K562 (cell line): ENCODE results near the gene MACROD2. TPM values are rescaled to one million over a fixed set of nuclear protein-coding genes. Genes with fewer than 3 reads are reported as not detected.

Experiments
- E4F1 ChIP-seq: fragments of 250-450 bp; sonication (Bioruptor Pico); IDR thresholded peaks from 2 replicates; pipeline ENCODE4 v1.5.0; 2021; ENCODE audit warnings: mild to moderate bottlenecking, borderline replicate concordance
- FIP1L1 ChIP-seq: fragments of 200-400 bp; formaldehyde crosslinking; IDR thresholded peaks from 2 replicates; pipeline ENCODE4 v1.6.1; 2018; ENCODE audit warnings: mild to moderate bottlenecking, low read depth, low read length; ENCODE audit not compliant: poor library complexity, severe bottlenecking
- PBX2 ChIP-seq, 2 experiments: IDR thresholded peaks in 1 of 2; conservative IDR thresholded peaks in 1 of 2; 2 replicates each; pipeline ENCODE4 v1.6.1; 2016; ENCODE audit warnings: low read depth in 2 of 2, mild to moderate bottlenecking in 1 of 2, missing compliant biosample characterization in 1 of 2, missing genetic modification characterization in 1 of 2, moderate library complexity in 1 of 2
- POLR2AphosphoS2 ChIP-seq: IDR thresholded peaks from 2 replicates; pipeline ENCODE4 v1.6.1; 2012; ENCODE audit warnings: low read length, improper control_type of control experiment
- SMARCC2 ChIP-seq: fragments of 450-650 bp; IDR thresholded peaks from 2 replicates; pipeline ENCODE4 v1.6.1; 2017; ENCODE audit warnings: antibody characterized with exemption, moderate library complexity, mild to moderate bottlenecking, low read depth
- SNAPC5 ChIP-seq: fragments of 250-450 bp; sonication (Bioruptor Pico); IDR thresholded peaks from 2 replicates; pipeline ENCODE4 v1.8.0; 2021; ENCODE audit warnings: moderate library complexity, mild to moderate bottlenecking, inconsistent platforms
- SREBF1 ChIP-seq: fragments of 150-350 bp; IDR thresholded peaks from 2 replicates; pipeline ENCODE4 v1.6.1; 2014; ENCODE audit warnings: antibody characterized with exemption, low read depth, low read length, borderline replicate concordance
- USF2 ChIP-seq: sonication (generic); formaldehyde crosslinking; IDR thresholded peaks from 2 replicates; pipeline ENCODE4 v1.5.0; 2020; ENCODE audit warnings: missing genetic modification reagents
- ZBTB5 ChIP-seq: fragments of 450-650 bp; IDR thresholded peaks from 2 replicates; pipeline ENCODE4 v1.6.1; 2017; ENCODE audit warnings: antibody characterized with exemption
- ZNF311 ChIP-seq: fragments of 250-450 bp; sonication (Bioruptor Pico); IDR thresholded peaks from 2 replicates; pipeline ENCODE4 v1.4.0; 2020; ENCODE audit warnings: mild to moderate bottlenecking, moderate library complexity
- ZNF583 ChIP-seq: fragments of 250-450 bp; sonication (Bioruptor Pico); IDR thresholded peaks from 2 replicates; pipeline ENCODE4 v1.4.0; 2020
- ZNF695 ChIP-seq: fragments of 450-650 bp; formaldehyde crosslinking; IDR thresholded peaks from 2 replicates; pipeline ENCODE4 v1.4.0; 2020; ENCODE audit warnings: mild to moderate bottlenecking, moderate library complexity
- polyA plus RNA-seq, 8 experiments: library from polyadenylated mRNA; depleted of rRNA in 4 of 8; stranded (reverse) in 5 of 8; unstranded in 3 of 8; fragments of >200 nt; fragmentation: Nextera tagmentation in 2 of 8; fragmentation: Illumina TruSeq in 1 of 8; extraction: Ambion mirVana in 2 of 8; extraction: Trizol in 1 of 8; gene quantifications; 2 replicates each; pipeline versions ENCODE4 v1.2.1 to v1.2.3, GENCODE V29; 2011 to 2014; ENCODE audit warnings: inconsistent platforms in 1 of 8, missing spikeins in 1 of 8
- total RNA-seq, 7 experiments: library from RNA; depleted of rRNA in 6 of 7; stranded (reverse); fragments of >200 nt in 6 of 7; fragmentation: Illumina TruSeq in 2 of 7; extraction: Trizol in 2 of 7; gene quantifications; 2 replicates each; pipeline versions ENCODE4 v1.2.1 to v1.2.3, GENCODE V29; 2011 to 2021; ENCODE audit warnings: low replicate concordance in 1 of 7

MACROD2 gene
- total and polyA plus RNA-seq, 9 of the 15 experiments (the other 6 are each of a cell fraction or from before 2014, with no cell fraction given): not detected

GRCh38 chr20:14828459-14828858, 833.1 kb downstream of the MACROD2 start (continued):
- TF ChIP-seq SMARCC2: no peak
- no peak for TF ChIP-seq PBX2 (CRISPR knock-in tag; IDR thresholded peaks at IDR 0.05; ENCODE audit: low read depth)
- TF ChIP-seq PBX2 (tag; conservative IDR thresholded peaks at IDR 0.05; ENCODE audit: low read depth): no peak
- TF ChIP-seq ZNF311 (CRISPR knock-in tag): no peak
- no peak for TF ChIP-seq USF2 (CRISPR knock-in tag)
- TF ChIP-seq ZBTB5: no peak
- no peak for TF ChIP-seq E4F1 (CRISPR knock-in tag)
- TF ChIP-seq FIP1L1: no peak
- no peak for TF ChIP-seq ZNF583 (CRISPR knock-in tag)
- no peak for TF ChIP-seq SREBF1
- TF ChIP-seq POLR2AphosphoS2: no peak
- no peak for TF ChIP-seq ZNF695 (CRISPR knock-in tag)
- no peak for TF ChIP-seq SNAPC5 (CRISPR knock-in tag)
